ENCODE data around the gene GLMN.
"Not testable (repeated sequence)": the region's sequence is repeated elsewhere in the genome, so short reads cannot be mapped to it uniquely, and the experiment has no call there.

GRCh38 chr1:92279781-92280180 lies 19.0 kb downstream of the GLMN start:
- TF ChIP-seq CTCF, POLR2A (IDR thresholded peaks at IDR 0.05): not testable (repeated sequence)
